Peyer's patch (tissue), 4 donors: ENCODE data around the gene CFAP77.

Source experiments
- CTCF ChIP-seq, 6 experiments: fragments of 450-650 bp in 4 of 6; fragments of 200-600 bp in 2 of 6; sonication (generic) in 1 of 6; IDR thresholded peaks; one replicate each; pipeline ENCODE4 v1.5.1; 2017 to 2019; ENCODE audit warnings: antibody characterized with exemption in 6 of 6, mild to moderate bottlenecking in 3 of 6, moderate library complexity in 1 of 6
- POLR2A ChIP-seq, 2 donors: fragments of 450-650 bp; IDR thresholded peaks; one replicate each; pipeline ENCODE4 v1.5.1; 2017; ENCODE audit warnings: antibody characterized with exemption in 2 of 2, mild to moderate bottlenecking in 2 of 2, moderate library complexity in 2 of 2

- TF ChIP-seq CTCF (IDR thresholded peaks at IDR 0.05) (no peak), POLR2A (IDR thresholded peaks at IDR 0.05) (no peak)
Measured at GRCh38 chr9:132503116-132503515, 93.1 kb downstream of the CFAP77 start.
